ENCODE measurements around the gene FFAR2.

The FFAR2 gene

DNA sequence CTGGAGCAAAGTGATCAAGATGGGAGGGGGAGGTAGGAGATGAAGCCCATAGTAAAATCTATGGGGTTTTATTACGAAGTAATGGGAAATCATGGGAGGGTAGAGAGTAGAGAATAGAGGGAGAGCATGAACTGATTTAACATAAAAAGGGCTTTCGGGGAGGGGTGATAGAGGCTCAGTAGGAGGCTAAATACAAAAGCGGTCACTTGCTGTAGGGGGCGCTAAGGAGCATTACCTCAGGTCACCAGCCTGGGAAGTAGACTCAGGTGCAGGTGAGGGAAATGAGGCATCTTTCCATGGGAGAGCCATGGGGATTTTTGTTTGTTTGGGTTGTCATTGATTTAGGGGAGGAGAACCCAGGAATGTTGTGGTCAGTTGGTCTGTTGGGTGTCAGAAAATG is 28.1 kb downstream of the FFAR2 start:
- DNase-seq (ENCODE audit: low spot score): no peak

DNA sequence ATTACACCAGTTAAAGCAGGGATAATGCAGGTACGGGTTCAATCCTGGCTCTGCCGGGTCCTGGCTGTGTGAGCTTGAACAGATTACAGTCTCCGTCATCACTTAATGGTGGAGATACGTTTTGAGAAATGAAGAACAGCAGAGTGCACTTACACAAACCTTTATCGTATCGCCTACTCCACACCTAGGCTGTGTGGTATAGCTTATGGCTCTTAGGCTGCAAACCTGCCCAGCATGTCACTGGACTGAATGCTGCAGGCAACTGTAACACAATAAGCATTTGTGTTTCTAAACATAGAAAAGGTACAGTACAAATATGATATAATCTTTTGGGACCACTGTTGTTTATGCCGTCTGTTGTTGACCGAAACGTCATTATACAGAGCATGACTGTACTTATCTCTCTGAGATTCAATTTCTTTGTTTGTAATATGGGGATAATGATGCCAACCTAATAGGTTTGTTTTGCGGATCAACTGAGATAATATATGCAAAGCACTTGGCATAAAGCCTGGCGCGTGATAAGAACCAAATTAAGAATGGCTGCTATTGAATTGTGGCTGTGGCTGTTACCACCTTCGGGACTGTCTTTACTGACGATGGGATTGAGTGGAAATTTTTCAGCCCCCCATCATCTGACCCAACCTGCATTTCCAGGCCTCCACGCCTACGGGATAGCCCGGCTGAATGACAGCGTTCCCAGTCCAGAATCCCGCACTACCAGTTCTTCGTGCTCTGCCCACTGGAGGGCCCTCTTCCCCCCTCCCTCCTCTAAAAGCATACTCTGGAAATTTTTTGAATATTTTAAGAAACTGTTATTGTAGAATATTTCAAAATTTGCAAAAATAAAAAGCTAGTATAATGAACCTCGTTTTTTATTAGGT is 31.0 kb downstream of the FFAR2 start:
- H2BK5ac ChIP-seq (ENCODE audit: low read length): no peak overlapping the region
- H2BK12ac ChIP-seq (ENCODE audit: low read length): no peak overlapping the region
- H3K4me3 ChIP-seq (ENCODE audit: low read length in 2 of 2): no peak overlapping the region
- peaks cover 0 to 2% (median 0%) of the 10 kb centered on the region in 3 experiments for H3K27me3 ChIP-seq (ENCODE audit: control insufficient read depth in 3 of 3, insufficient read depth in 3 of 3, low read depth in 1 of 3, low read length in 3 of 3)
- H3K9me3 ChIP-seq (replicated peaks in 1 of 2; ENCODE audit: control insufficient read depth in 2 of 2, insufficient read depth in 1 of 2, low read depth in 1 of 2, low read length in 2 of 2): no peaks in the 10 kb centered on the region
- DNase-seq (ENCODE audit: low spot score): no peak
- no peak overlapping the region for H3K9ac ChIP-seq (ENCODE audit: low read depth, low read length, poor library complexity)
- no peaks in the 10 kb centered on the region for H3K36me3 ChIP-seq (replicated peaks in 1 of 2; ENCODE audit: control insufficient read depth in 2 of 2, insufficient read depth in 2 of 2, low read length in 2 of 2)
- H3K4ac ChIP-seq (ENCODE audit: low read length): no peak overlapping the region
- no peak overlapping the region for H2AFZ ChIP-seq (ENCODE audit: low read length)
- no peak overlapping the region for H3K27ac ChIP-seq (replicated peaks; ENCODE audit: low read length)
- no peak overlapping the region for H2AK5ac ChIP-seq (ENCODE audit: low read depth, low read length)
- no peaks in the 10 kb centered on the region for H3K79me1 ChIP-seq (ENCODE audit: low read depth, low read length)
- no peaks in the 10 kb centered on the region for H3K4me1 ChIP-seq (ENCODE audit: control insufficient read depth in 2 of 2, insufficient read depth in 1 of 2, low read depth in 1 of 2, low read length in 2 of 2)
- H2BK120ac ChIP-seq (ENCODE audit: low read depth, low read length): no peak overlapping the region
- H3K18ac ChIP-seq (ENCODE audit: low read length): no peak overlapping the region
- no peak overlapping the region for H4K91ac ChIP-seq (ENCODE audit: low read depth, low read length, poor library complexity)
- no peak overlapping the region for H4K8ac ChIP-seq (ENCODE audit: low read depth, low read length)
- H3K4me2 ChIP-seq (ENCODE audit: insufficient read depth, low read length, poor library complexity, severe bottlenecking): no peak overlapping the region
- H3K23ac ChIP-seq (ENCODE audit: low read depth, low read length, poor library complexity): no peak overlapping the region
- H2BK15ac ChIP-seq (ENCODE audit: low read length): no peak overlapping the region
- no peak overlapping the region for H3K14ac ChIP-seq (ENCODE audit: low read length)
- no CpG with 5 or more reads among the region's 21 CpGs for WGBS, 2 donors (ENCODE audit: extremely low coverage in 2 of 2, insufficient read length in 2 of 2, insufficient replicate concordance in 1 of 2)

More for the DNA sequence above, 28.1 kb downstream of the FFAR2 start:
- no peak overlapping the region for H2AFZ ChIP-seq (ENCODE audit: low read length)
- H3K27me3 ChIP-seq (ENCODE audit: control insufficient read depth in 3 of 3, insufficient read depth in 3 of 3, low read depth in 1 of 3, low read length in 3 of 3): no peaks in the 10 kb centered on the region
- H2BK120ac ChIP-seq (ENCODE audit: low read depth, low read length): no peak overlapping the region
- no peak overlapping the region for H2AK5ac ChIP-seq (ENCODE audit: low read depth, low read length)
- no peak overlapping the region for H4K91ac ChIP-seq (ENCODE audit: low read depth, low read length, poor library complexity)
- no peak overlapping the region for H3K4ac ChIP-seq (ENCODE audit: low read length)
- H2BK15ac ChIP-seq (ENCODE audit: low read length): no peak overlapping the region
- no peak overlapping the region for H3K4me2 ChIP-seq (ENCODE audit: insufficient read depth, low read length, poor library complexity, severe bottlenecking)
- no peaks in the 10 kb centered on the region for H3K9me3 ChIP-seq (replicated peaks in 1 of 2; ENCODE audit: control insufficient read depth in 2 of 2, insufficient read depth in 1 of 2, low read depth in 1 of 2, low read length in 2 of 2)
- H4K8ac ChIP-seq (ENCODE audit: low read depth, low read length): no peak overlapping the region
- H2BK12ac ChIP-seq (ENCODE audit: low read length): no peak overlapping the region
- H3K36me3 ChIP-seq (replicated peaks in 1 of 2; ENCODE audit: control insufficient read depth in 2 of 2, insufficient read depth in 2 of 2, low read length in 2 of 2): no peaks in the 10 kb centered on the region
- no peak overlapping the region for H3K27ac ChIP-seq (replicated peaks; ENCODE audit: low read length)
- no peak overlapping the region for H3K18ac ChIP-seq (ENCODE audit: low read length)
- no peak overlapping the region for H2BK5ac ChIP-seq (ENCODE audit: low read length)
- no peak overlapping the region for H3K4me3 ChIP-seq (ENCODE audit: low read length in 2 of 2)
- H3K23ac ChIP-seq (ENCODE audit: low read depth, low read length, poor library complexity): no peak overlapping the region
- no peaks in the 10 kb centered on the region for H3K79me1 ChIP-seq (ENCODE audit: low read depth, low read length)
- H3K9ac ChIP-seq (ENCODE audit: low read depth, low read length, poor library complexity): no peak overlapping the region
- no peak overlapping the region for H3K14ac ChIP-seq (ENCODE audit: low read length)
- WGBS, 2 donors (ENCODE audit: extremely low coverage in 2 of 2, insufficient read length in 2 of 2, insufficient replicate concordance in 1 of 2): 100% methylated on average over 1 of the region's 4 CpGs; no CpG with 5 or more reads in 1 of the 2 donors
- H3K4me1 ChIP-seq (ENCODE audit: control insufficient read depth in 2 of 2, insufficient read depth in 1 of 2, low read depth in 1 of 2, low read length in 2 of 2): no peaks in the 10 kb centered on the region

DNA sequence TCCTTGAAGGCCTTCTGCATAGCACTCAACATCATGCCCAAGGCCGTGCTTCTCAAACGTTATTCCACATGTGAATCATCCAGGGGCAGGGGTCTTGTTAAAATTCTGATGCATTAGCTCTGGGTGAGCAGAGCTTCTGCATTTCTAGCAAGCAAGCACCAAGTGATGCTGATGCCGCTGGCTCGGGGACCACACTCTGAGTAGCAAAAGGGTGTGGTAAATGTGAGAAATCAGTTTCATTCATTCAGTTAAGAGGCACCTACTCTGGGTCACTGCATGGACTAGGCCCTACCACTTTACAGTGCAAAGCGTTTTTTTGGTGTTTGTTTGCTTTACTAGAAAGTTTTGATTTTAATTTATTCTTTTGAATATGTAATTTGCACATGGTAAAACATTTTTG is 35.0 kb downstream of the FFAR2 start:
- no peak overlapping the region for H3K27ac ChIP-seq (replicated peaks; ENCODE audit: low read length)
- no peak overlapping the region for H2BK5ac ChIP-seq (ENCODE audit: low read length)
- no peak overlapping the region for H3K18ac ChIP-seq (ENCODE audit: low read length)
- no peak for DNase-seq (ENCODE audit: low spot score)
- H3K4me3 ChIP-seq (ENCODE audit: low read length in 2 of 2): no peak overlapping the region
- no peak overlapping the region for H2BK120ac ChIP-seq (ENCODE audit: low read depth, low read length)
- H3K23ac ChIP-seq (ENCODE audit: low read depth, low read length, poor library complexity): no peak overlapping the region
- no peak overlapping the region for H3K4ac ChIP-seq (ENCODE audit: low read length)
- H3K14ac ChIP-seq (ENCODE audit: low read length): no peak overlapping the region
- H3K9ac ChIP-seq (ENCODE audit: low read depth, low read length, poor library complexity): no peak overlapping the region
- no peak overlapping the region for H2AFZ ChIP-seq (ENCODE audit: low read length)
- WGBS, 2 donors (ENCODE audit: extremely low coverage in 2 of 2, insufficient read length in 2 of 2, insufficient replicate concordance in 1 of 2): no CpG with 5 or more reads among the region's 5 CpGs
- no peaks in the 10 kb centered on the region for H3K79me1 ChIP-seq (ENCODE audit: low read depth, low read length)
- H3K27me3 ChIP-seq (ENCODE audit: control insufficient read depth in 3 of 3, insufficient read depth in 3 of 3, low read depth in 1 of 3, low read length in 3 of 3): peaks cover 0 to 18% (median 0%) of the 10 kb centered on the region in 3 experiments
- no peak overlapping the region for H2BK12ac ChIP-seq (ENCODE audit: low read length)
- no peak overlapping the region for H2AK5ac ChIP-seq (ENCODE audit: low read depth, low read length)
- no peak overlapping the region for H2BK15ac ChIP-seq (ENCODE audit: low read length)
- no peaks in the 10 kb centered on the region for H3K4me1 ChIP-seq (ENCODE audit: control insufficient read depth in 2 of 2, insufficient read depth in 1 of 2, low read depth in 1 of 2, low read length in 2 of 2)
- no peak overlapping the region for H3K4me2 ChIP-seq (ENCODE audit: insufficient read depth, low read length, poor library complexity, severe bottlenecking)
- H4K91ac ChIP-seq (ENCODE audit: low read depth, low read length, poor library complexity): no peak overlapping the region
- H4K8ac ChIP-seq (ENCODE audit: low read depth, low read length): no peak overlapping the region
- no peaks in the 10 kb centered on the region for H3K36me3 ChIP-seq (replicated peaks in 1 of 2; ENCODE audit: control insufficient read depth in 2 of 2, insufficient read depth in 2 of 2, low read length in 2 of 2)
- H3K9me3 ChIP-seq (replicated peaks in 1 of 2; ENCODE audit: control insufficient read depth in 2 of 2, insufficient read depth in 1 of 2, low read depth in 1 of 2, low read length in 2 of 2): no peaks in the 10 kb centered on the region

DNA sequence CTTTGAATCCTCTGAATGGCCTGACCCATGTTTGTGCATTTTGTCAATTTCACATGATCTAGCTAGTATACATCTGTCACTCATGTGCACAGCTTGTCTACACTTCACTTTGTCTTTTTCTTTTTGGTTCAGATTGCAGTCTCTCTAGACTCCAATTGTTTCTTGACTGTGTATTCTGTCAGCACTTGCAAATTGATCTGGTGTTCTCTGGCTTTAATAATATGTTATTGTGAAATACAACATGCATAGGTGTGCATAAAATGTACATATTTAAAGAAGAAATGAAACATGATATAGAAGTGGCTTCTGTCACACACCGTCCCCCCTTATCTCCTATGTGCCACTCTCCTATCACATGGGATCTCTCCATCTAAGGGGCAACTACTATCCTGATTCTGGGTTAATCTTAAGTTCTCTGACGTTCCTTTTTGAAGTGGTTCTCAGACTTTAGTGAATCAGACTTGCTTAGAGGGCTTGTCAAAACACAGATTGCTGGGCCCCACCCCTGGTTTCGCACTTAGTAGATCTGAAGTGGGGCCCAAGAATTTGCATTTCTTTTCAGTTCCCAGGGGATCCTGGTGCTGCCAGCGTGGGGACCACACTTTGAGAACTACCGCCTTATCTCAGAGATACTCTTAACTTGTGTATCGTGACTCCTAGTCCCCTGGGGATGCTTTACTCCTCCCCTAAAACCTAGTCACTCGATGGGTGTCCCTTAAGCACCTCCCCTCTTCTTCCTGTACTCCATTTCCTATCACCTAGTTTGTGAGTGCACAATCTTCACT is 36.4 kb downstream of the FFAR2 start:
- no peak overlapping the region for H2BK15ac ChIP-seq (ENCODE audit: low read length)
- H3K27ac ChIP-seq (replicated peaks; ENCODE audit: low read length): no peak overlapping the region
- H3K79me1 ChIP-seq (ENCODE audit: low read depth, low read length): no peaks in the 10 kb centered on the region
- H3K36me3 ChIP-seq (replicated peaks in 1 of 2; ENCODE audit: control insufficient read depth in 2 of 2, insufficient read depth in 2 of 2, low read length in 2 of 2): no peaks in the 10 kb centered on the region
- H3K4ac ChIP-seq (ENCODE audit: low read length): no peak overlapping the region
- H3K4me3 ChIP-seq (ENCODE audit: low read length in 2 of 2): no peak overlapping the region
- no peak overlapping the region for H3K9ac ChIP-seq (ENCODE audit: low read depth, low read length, poor library complexity)
- no peaks in the 10 kb centered on the region for H3K4me1 ChIP-seq (ENCODE audit: control insufficient read depth in 2 of 2, insufficient read depth in 1 of 2, low read depth in 1 of 2, low read length in 2 of 2)
- no peak overlapping the region for H3K4me2 ChIP-seq (ENCODE audit: insufficient read depth, low read length, poor library complexity, severe bottlenecking)
- no peak overlapping the region for H2BK120ac ChIP-seq (ENCODE audit: low read depth, low read length)
- H3K9me3 ChIP-seq (replicated peaks in 1 of 2; ENCODE audit: control insufficient read depth in 2 of 2, insufficient read depth in 1 of 2, low read depth in 1 of 2, low read length in 2 of 2): no peaks in the 10 kb centered on the region
- H4K91ac ChIP-seq (ENCODE audit: low read depth, low read length, poor library complexity): no peak overlapping the region
- no peak overlapping the region for H4K8ac ChIP-seq (ENCODE audit: low read depth, low read length)
- no peak overlapping the region for H2AFZ ChIP-seq (ENCODE audit: low read length)
- no peak for DNase-seq (ENCODE audit: low spot score)
- no peak overlapping the region for H3K14ac ChIP-seq (ENCODE audit: low read length)
- H2BK5ac ChIP-seq (ENCODE audit: low read length): no peak overlapping the region
- no peak overlapping the region for H2AK5ac ChIP-seq (ENCODE audit: low read depth, low read length)
- no peak overlapping the region for H3K18ac ChIP-seq (ENCODE audit: low read length)
- peaks cover 0 to 28% (median 0%) of the 10 kb centered on the region in 3 experiments for H3K27me3 ChIP-seq (ENCODE audit: control insufficient read depth in 3 of 3, insufficient read depth in 3 of 3, low read depth in 1 of 3, low read length in 3 of 3)
- no peak overlapping the region for H2BK12ac ChIP-seq (ENCODE audit: low read length)
- no CpG with 5 or more reads among the region's 7 CpGs for WGBS, 2 donors (ENCODE audit: extremely low coverage in 2 of 2, insufficient read length in 2 of 2, insufficient replicate concordance in 1 of 2)
- no peak overlapping the region for H3K23ac ChIP-seq (ENCODE audit: low read depth, low read length, poor library complexity)

Data from neuronal stem cell (in vitro differentiated cells).